ENCODE results near the gene ATP8A2. TPM values are rescaled to one million over a fixed set of nuclear protein-coding genes. Genes with fewer than 3 reads are reported as not detected.

Gene ATP8A2
- total and polyA plus RNA-seq, 10 of the 15 experiments (the other 5 are each of a cell fraction or from before 2014, with no cell fraction given): 0.01 to 0.04 (median 0.04) TPM; not detected in 7

GRCh38 chr13:25379011-25379410 lies 7.2 kb downstream of the ATP8A2 start:
- no peak overlapping the region for H3K4me2 ChIP-seq (ENCODE audit: control insufficient read depth, insufficient read depth)
- H3K9ac ChIP-seq (ENCODE audit: control insufficient read depth, insufficient read depth, low read length): no peak overlapping the region

More at GRCh38 chr13:25379011-25379410, 7.2 kb downstream of the ATP8A2 start:
- Histone ChIP-seq H3K4me1 (ENCODE audit: control insufficient read depth, insufficient read depth, low read length) (no peaks in the 10 kb centered on the region), H3K27me3 (replicated peaks in 1 of 2; ENCODE audit: control insufficient read depth in 2 of 2, insufficient read depth in 2 of 2, low read length in 1 of 2) (peaks cover 0 to 5% of the 10 kb centered on the region in 2 experiments; a peak in 1 of 4 replicates), H3K27ac (ENCODE audit: control insufficient read depth, insufficient read depth) (no peak overlapping the region), H3K4me3 (no peak overlapping the region), H3K79me2 (ENCODE audit: control insufficient read depth, insufficient read depth, low read length) (no peaks in the 10 kb centered on the region), H4K20me1 (ENCODE audit: control insufficient read depth, insufficient read depth) (no peaks in the 10 kb centered on the region), H3K9me3 (replicated peaks; ENCODE audit: control insufficient read depth, insufficient read depth, low read length) (no peaks in the 10 kb centered on the region), H2AFZ (ENCODE audit: control insufficient read depth, low read depth, low read length) (no peak overlapping the region), H3K36me3 (ENCODE audit: control insufficient read depth in 2 of 2, insufficient read depth in 2 of 2, low read length in 1 of 2) (no peaks in the 10 kb centered on the region)
- 11% methylated on average over 1 of the region's 1 CpG for WGBS (ENCODE audit: insufficient coverage, insufficient replicate concordance, low lambda C conversion rate, missing lambda C conversion rate)
- POLR2A ChIA-PET: no interaction called here
- CTCF ChIA-PET: interaction anchor here (1.0 to 1.3 kb wide), 2 partner anchors 30 to 295 kb away, joined by 3 to 6 read pairs; no protein-coding TSS in a partner anchor
- in situ Hi-C loops (cut with MboI) (loop anchor here (10.0 kb wide), 1 partner anchor 294 kb away; no protein-coding TSS in a partner anchor), intact Hi-C loops (cut with micrococcal nuclease; ENCODE audit: unreplicated experiment) (loop anchor here (5.0 to 10.0 kb wide), 2 partner anchors 144 to 382 kb away; no protein-coding TSS in a partner anchor)
- ATAC-seq (no peak), FAIRE-seq (no peak), DNase-seq (ENCODE audit: low read depth, low spot score) (no peak)
- RAD21 ChIA-PET (ENCODE audit: unreplicated experiment): no interaction called here
- no peak for TF ChIP-seq TCF3 (IDR thresholded peaks at IDR 0.05; ENCODE audit: borderline replicate concordance, insufficient read depth, low read depth, low read length)
- no peak for TF ChIP-seq WRNIP1 (IDR thresholded peaks at IDR 0.05; ENCODE audit: borderline replicate concordance, low read depth, low read length)
- no peak for TF ChIP-seq TCF7 (IDR thresholded peaks at IDR 0.05; ENCODE audit: borderline replicate concordance)
- no peak for TF ChIP-seq SMAD1 (IDR thresholded peaks at IDR 0.05; ENCODE audit: low read depth, partially characterized antibody)
- no peak for TF ChIP-seq PKNOX1 (IDR thresholded peaks at IDR 0.05)
- no peak for TF ChIP-seq MEF2B (IDR thresholded peaks at IDR 0.05; ENCODE audit: partially characterized antibody, poor library complexity, severe bottlenecking)
- TF ChIP-seq PAX5 (IDR thresholded peaks at IDR 0.05; ENCODE audit: borderline replicate concordance, low read depth, low read length): no peak
- no peak for TF ChIP-seq ZBTB11 (CRISPR knock-in tag; IDR thresholded peaks at IDR 0.05)
- no peak for TF ChIP-seq MLLT1 (IDR thresholded peaks at IDR 0.05)
- SMC1A ChIA-PET (ENCODE audit: uncharacterized antibody, unreplicated experiment): no interaction called here
- no TSS peak for BruUV-seq (replicated peaks)

Measured in GM12878 (cell line).